IMR-90 (cell line): Measurements from ENCODE around the gene GATA2. TPM values are rescaled to one million over a fixed set of nuclear protein-coding genes. Genes with fewer than 3 reads are reported as not detected.

Experiments
- ATAC-seq: fragments of 200-7000 bp; cut with Tn5 transposase; 2 replicates; pipeline ENCODE4 v1.9.1; 2020; ENCODE audit warnings: low read depth, mild to moderate bottlenecking, moderate library complexity
- BruUV-seq: library from RNA; stranded (reverse); fragments of 400-500 nt; replicated peaks from 2 replicates; lab custom pipeline; 2021; lab: Mats Ljungman, UMichigan
- CTCF ChIA-PET: fragments of 300-600 bp; formaldehyde crosslinking; extraction: SDS; loops from one replicate; lab custom pipeline; 2021; ENCODE audit warnings: antibody characterized with exemption; lab: Yijun Ruan, JAX
- POLR2A ChIA-PET: fragments of 300-600 bp; sonication (Branson Sonifier 250); formaldehyde crosslinking; loops from one replicate; lab custom pipeline; 2022; ENCODE audit warnings: antibody characterized with exemption; ENCODE audit not compliant: unreplicated experiment; lab: Charles Lee
- DNase-seq: peaks from one replicate; pipeline ENCODE4 v3.0.0; 2013
- H2AFZ ChIP-seq: replicated peaks from 2 replicates; pipeline ENCODE3; 2013; ENCODE audit warnings: low read length, mild to moderate bottlenecking; ENCODE audit not compliant: poor library complexity
- H2AK5ac ChIP-seq: 2 replicates; pipeline ENCODE4 v1.6.1; 2013; ENCODE audit warnings: low read depth, low read length, inconsistent platforms
- H2AK9ac ChIP-seq: replicated peaks from 2 replicates; pipeline ENCODE3; 2013; ENCODE audit warnings: mild to moderate bottlenecking, low read depth, low read length, moderate library complexity; ENCODE audit not compliant: poor library complexity
- H2BK120ac ChIP-seq: 2 replicates; pipeline ENCODE4 v1.6.1; 2013; ENCODE audit warnings: low read depth, low read length, inconsistent platforms
- H2BK15ac ChIP-seq: 3 replicates; pipeline ENCODE4 v1.6.1; 2013; ENCODE audit warnings: low read depth, low read length, inconsistent platforms
- H2BK20ac ChIP-seq: 2 replicates; pipeline ENCODE4 v1.6.1; 2013; ENCODE audit warnings: low read depth, mild to moderate bottlenecking, inconsistent platforms, low read length, moderate library complexity
- H2BK5ac ChIP-seq: 2 replicates; pipeline ENCODE4 v1.6.1; 2013; ENCODE audit warnings: mild to moderate bottlenecking, low read depth, low read length, inconsistent platforms; ENCODE audit not compliant: poor library complexity, severe bottlenecking
- H3K14ac ChIP-seq: replicated peaks from 2 replicates; pipeline ENCODE4 v1.6.1; 2013; ENCODE audit warnings: low read depth, low read length, inconsistent platforms
- H3K18ac ChIP-seq: 2 replicates; pipeline ENCODE4 v1.6.1; 2013; ENCODE audit warnings: low read depth, low read length, control low read depth
- H3K23ac ChIP-seq: 2 replicates; pipeline ENCODE4 v1.6.1; 2013; ENCODE audit warnings: low read depth, low read length, inconsistent platforms
- H3K27ac ChIP-seq: 2 replicates; pipeline ENCODE4 v1.5.1; 2013; ENCODE audit warnings: mild to moderate bottlenecking, control low read depth, low read length; ENCODE audit not compliant: insufficient read depth
- H3K27me3 ChIP-seq: 2 replicates; pipeline ENCODE4 v1.6.1; 2013; ENCODE audit warnings: low read length; ENCODE audit not compliant: control insufficient read depth, insufficient read depth
- H3K36me3 ChIP-seq: 2 replicates; pipeline ENCODE4 v1.6.1; 2013; ENCODE audit warnings: low read length, mixed read lengths; ENCODE audit not compliant: control insufficient read depth, insufficient read depth
- H3K4ac ChIP-seq: 2 replicates; pipeline ENCODE4 v1.6.1; 2013; ENCODE audit warnings: low read depth, low read length, inconsistent platforms
- H3K4me1 ChIP-seq: 2 replicates; pipeline ENCODE4 v1.6.1; 2013; ENCODE audit warnings: low read length, mixed read lengths; ENCODE audit not compliant: control insufficient read depth, insufficient read depth
- H3K4me2 ChIP-seq: 2 replicates; pipeline ENCODE4 v1.6.1; 2013; ENCODE audit warnings: low read depth, mild to moderate bottlenecking, control low read depth, low read length, moderate library complexity
- H3K4me3 ChIP-seq: 2 replicates; pipeline ENCODE4 v1.5.1; 2013; ENCODE audit warnings: low read depth, mild to moderate bottlenecking, control low read depth, low read length, moderate library complexity; ENCODE audit not compliant: insufficient read depth
- H3K56ac ChIP-seq: 2 replicates; pipeline ENCODE4 v1.6.1; 2013; ENCODE audit warnings: low read length, inconsistent platforms; ENCODE audit not compliant: insufficient read depth; ENCODE audit errors: extremely low read depth
- H3K79me1 ChIP-seq, 2 experiments: 2 replicates each; pipeline ENCODE4 v1.6.1; 2013; ENCODE audit warnings: low read length in 2 of 2, inconsistent platforms in 1 of 2, low read depth in 1 of 2
- H3K9ac ChIP-seq: 2 replicates; pipeline ENCODE4 v1.6.1; 2013; ENCODE audit warnings: low read depth, low read length, control low read depth
- H3K9me1 ChIP-seq: 2 replicates; pipeline ENCODE4 v1.6.1; 2013; ENCODE audit warnings: low read length, inconsistent platforms; ENCODE audit not compliant: insufficient read depth
- H3K9me3 ChIP-seq: 2 replicates; pipeline ENCODE4 v1.6.1; 2013; ENCODE audit warnings: low read length; ENCODE audit not compliant: control insufficient read depth, insufficient read depth
- H4K20me1 ChIP-seq: 2 replicates; pipeline ENCODE4 v1.6.1; 2013; ENCODE audit warnings: low read length, inconsistent platforms; ENCODE audit not compliant: insufficient read depth
- H4K5ac ChIP-seq: 2 replicates; pipeline ENCODE4 v1.6.1; 2013; ENCODE audit warnings: mild to moderate bottlenecking, low read depth, low read length, control low read depth
- H4K8ac ChIP-seq, 2 experiments: 2 replicates each; pipeline ENCODE4 v1.6.1; 2013; ENCODE audit warnings: low read depth in 2 of 2, low read length in 2 of 2, control low read depth in 1 of 2, inconsistent platforms in 1 of 2
- H4K91ac ChIP-seq: 2 replicates; pipeline ENCODE4 v1.6.1; 2013; ENCODE audit warnings: low read depth, low read length, inconsistent platforms; ENCODE audit not compliant: insufficient read depth
- BHLHE40 ChIP-seq: fragments of 150-350 bp; IDR thresholded peaks from 2 replicates; pipeline ENCODE4 v1.6.1; 2016; ENCODE audit warnings: mild to moderate bottlenecking, low read depth, low read length
- CEBPB ChIP-seq: IDR thresholded peaks from 2 replicates; pipeline ENCODE4 v1.6.1; 2012; ENCODE audit warnings: low read depth, low read length, improper control_type of control experiment
- CHD1 ChIP-seq: IDR thresholded peaks from 2 replicates; pipeline ENCODE4 v1.6.1; 2012; ENCODE audit warnings: low read depth, low read length, improper control_type of control experiment
- FOS ChIP-seq: fragments of 150-350 bp; IDR thresholded peaks from 2 replicates; pipeline ENCODE4 v1.6.1; 2016; ENCODE audit warnings: low read depth, low read length
- MAFK ChIP-seq: IDR thresholded peaks from 2 replicates; pipeline ENCODE4 v1.6.1; 2012; ENCODE audit warnings: low read depth, low read length, improper control_type of control experiment
- MXI1 ChIP-seq: IDR thresholded peaks from 2 replicates; pipeline ENCODE4 v1.6.1; 2012; ENCODE audit warnings: low read depth, mild to moderate bottlenecking, low read length, moderate library complexity, borderline replicate concordance
- NFE2L2 ChIP-seq: fragments of 150-350 bp; IDR thresholded peaks from 2 replicates; pipeline ENCODE4 v1.6.1; 2016; ENCODE audit warnings: low read depth, mild to moderate bottlenecking, low read length
- POLR2A ChIP-seq: IDR thresholded peaks from 2 replicates; pipeline ENCODE4 v1.6.1; 2012; ENCODE audit warnings: mild to moderate bottlenecking, low read depth, low read length
- RAD21 ChIP-seq: IDR thresholded peaks from 2 replicates; pipeline ENCODE4 v1.6.1; 2012; ENCODE audit warnings: low read length, improper control_type of control experiment
- RCOR1 ChIP-seq: IDR thresholded peaks from 2 replicates; pipeline ENCODE4 v1.6.1; 2012; ENCODE audit warnings: mild to moderate bottlenecking, low read length, improper control_type of control experiment; ENCODE audit not compliant: insufficient replicate concordance
- RFX5 ChIP-seq: IDR thresholded peaks from 2 replicates; pipeline ENCODE4 v1.8.0; 2012; ENCODE audit warnings: low read depth, mild to moderate bottlenecking, low read length, moderate library complexity
- SMC3 ChIP-seq: fragments of 150-350 bp; IDR thresholded peaks from 2 replicates; pipeline ENCODE4 v1.6.1; 2016; ENCODE audit warnings: low read depth, mild to moderate bottlenecking, antibody characterized with exemption, low read length, moderate library complexity
- WGBS, 2 experiments: methylation state at CpG; one replicate each; pipeline versions ENCODE4 v1.1.5 to v1.1.7; 2013; ENCODE audit warnings: missing lambda C conversion rate in 2 of 2; ENCODE audit not compliant: insufficient read length in 1 of 2; ENCODE audit errors: extremely low coverage in 2 of 2; 5-methylcytosine and 5-hydroxymethylcytosine counted together
- dilution Hi-C: fragments of 300-500 bp; cut with HindIII; formaldehyde crosslinking; loops from one replicate; pipeline ENCODE4 v1.14.3; 2018; ENCODE audit warnings: low sequenced_read_pairs; ENCODE audit not compliant: unreplicated experiment
- in situ Hi-C: fragments of 300-500 bp; cut with MboI; formaldehyde crosslinking; loops from 3 replicates; pipeline ENCODE4 v1.14.3; 2019; ENCODE audit warnings: low sequenced_read_pairs, inconsistent platforms, mixed read lengths
- intact Hi-C: fragments of 100-400 bp; cut with micrococcal nuclease; formaldehyde crosslinking; loops from 2 replicates; pipeline ENCODE4 v1.10.0; 2022
- polyA plus RNA-seq, 3 experiments: library from polyadenylated mRNA; depleted of rRNA; stranded (reverse); fragments of >200 nt; gene quantifications; 2 replicates each; pipeline ENCODE4 v1.2.3, GENCODE V29; 2012; ENCODE audit warnings: low replicate concordance in 1 of 3
- total RNA-seq: library from RNA; depleted of rRNA; stranded (reverse); fragments of >200 nt; gene quantifications from 2 replicates; pipeline ENCODE4 v1.2.3, GENCODE V29; 2012
- TF ChIP-seq, protein P1 (sequence below): fragments of 150-350 bp; IDR thresholded peaks from 2 replicates; pipeline ENCODE4 v1.6.1; 2017; ENCODE audit warnings: mild to moderate bottlenecking, antibody characterized with exemption, low read length, low read depth
- TF ChIP-seq, protein P2 (sequence below): fragments of 150-350 bp; IDR thresholded peaks from 2 replicates; pipeline ENCODE4 v1.6.1; 2016; ENCODE audit warnings: low read depth, mild to moderate bottlenecking, low read length, moderate library complexity, borderline replicate concordance

Gene GATA2
- total and polyA plus RNA-seq, 2 of the 4 experiments (the other 2 are of a cell fraction), result 2.2 to 13.5 TPM

DNA sequence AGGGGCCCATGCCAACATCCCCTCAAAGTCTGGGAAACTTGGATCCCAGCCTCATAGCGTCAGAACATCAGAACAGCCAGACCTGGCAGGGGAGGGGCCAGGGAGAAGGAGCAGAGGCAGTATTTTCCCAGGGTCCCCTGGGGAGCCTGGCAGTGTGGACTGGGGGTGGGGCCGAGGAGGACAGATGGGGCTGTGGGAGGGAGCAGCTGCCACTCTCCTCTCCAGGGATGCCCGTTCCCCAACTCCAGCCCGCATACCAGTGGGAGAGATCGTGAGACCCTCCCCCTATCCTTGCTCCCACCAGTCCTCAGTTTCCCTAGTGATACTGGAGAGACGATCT is 19.9 kb downstream of the GATA2 start:
- peaks cover 69% of the 10 kb centered on the region for H3K27me3 ChIP-seq
- no peak overlapping the region for H3K4me2 ChIP-seq
- no peak overlapping the region for H2AK5ac ChIP-seq
- no peak overlapping the region for H4K91ac ChIP-seq
- H3K9ac ChIP-seq, result no peak overlapping the region
- ATAC-seq (no peak), DNase-seq (no peak)
- peak overlapping the region; percentile 7 for H2AK9ac ChIP-seq
- no TSS peak for BruUV-seq
- no peaks in the 10 kb centered on the region for H3K4me1 ChIP-seq
- H4K20me1 ChIP-seq, result no peaks in the 10 kb centered on the region
- no peak overlapping the region for H4K8ac ChIP-seq
- no peaks in the 10 kb centered on the region for H3K79me1 ChIP-seq
- no CpG with 5 or more reads among the region's 6 CpGs for WGBS, 2 experiments
- no peak overlapping the region for H3K23ac ChIP-seq
- no peak overlapping the region for H4K5ac ChIP-seq
- H2BK15ac ChIP-seq, result no peak overlapping the region
- H3K4ac ChIP-seq, result no peak overlapping the region
- POLR2A ChIA-PET, result no interaction called here
- dilution Hi-C loops, result no loop called here
- H3K18ac ChIP-seq, result no peak overlapping the region
- H3K27ac ChIP-seq, result no peak overlapping the region
- no peak overlapping the region for H2BK20ac ChIP-seq
- no peak overlapping the region for H2BK120ac ChIP-seq
- peaks cover 8% of the 10 kb centered on the region for H3K9me3 ChIP-seq
- peaks cover 4% of the 10 kb centered on the region; the same call in 1 of the 2 replicates for H3K9me1 ChIP-seq
- no peaks in the 10 kb centered on the region for H3K36me3 ChIP-seq
- H3K56ac ChIP-seq, result no peak overlapping the region
- H3K14ac ChIP-seq, result no peak overlapping the region
- intact Hi-C loops, result no loop called here
- CTCF ChIA-PET, result no interaction called here
- no peak overlapping the region for H2BK5ac ChIP-seq
- TF ChIP-seq POLR2A (no peak), RAD21 (no peak), CHD1 (no peak), FOS (no peak), MXI1 (no peak), BHLHE40 (no peak), CEBPB (no peak), RCOR1 (no peak), NFE2L2 (no peak), MAFK (no peak), SMC3 (no peak), RFX5 (no peak)
- TF ChIP-seq, protein P1, sequence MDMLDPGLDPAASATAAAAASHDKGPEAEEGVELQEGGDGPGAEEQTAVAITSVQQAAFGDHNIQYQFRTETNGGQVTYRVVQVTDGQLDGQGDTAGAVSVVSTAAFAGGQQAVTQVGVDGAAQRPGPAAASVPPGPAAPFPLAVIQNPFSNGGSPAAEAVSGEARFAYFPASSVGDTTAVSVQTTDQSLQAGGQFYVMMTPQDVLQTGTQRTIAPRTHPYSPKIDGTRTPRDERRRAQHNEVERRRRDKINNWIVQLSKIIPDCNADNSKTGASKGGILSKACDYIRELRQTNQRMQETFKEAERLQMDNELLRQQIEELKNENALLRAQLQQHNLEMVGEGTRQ, result no peak
- TF ChIP-seq, protein P2, sequence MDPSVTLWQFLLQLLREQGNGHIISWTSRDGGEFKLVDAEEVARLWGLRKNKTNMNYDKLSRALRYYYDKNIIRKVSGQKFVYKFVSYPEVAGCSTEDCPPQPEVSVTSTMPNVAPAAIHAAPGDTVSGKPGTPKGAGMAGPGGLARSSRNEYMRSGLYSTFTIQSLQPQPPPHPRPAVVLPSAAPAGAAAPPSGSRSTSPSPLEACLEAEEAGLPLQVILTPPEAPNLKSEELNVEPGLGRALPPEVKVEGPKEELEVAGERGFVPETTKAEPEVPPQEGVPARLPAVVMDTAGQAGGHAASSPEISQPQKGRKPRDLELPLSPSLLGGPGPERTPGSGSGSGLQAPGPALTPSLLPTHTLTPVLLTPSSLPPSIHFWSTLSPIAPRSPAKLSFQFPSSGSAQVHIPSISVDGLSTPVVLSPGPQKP, result no peak
- no peak overlapping the region for H2AFZ ChIP-seq
- no peak overlapping the region for H3K4me3 ChIP-seq
- in situ Hi-C loops, result no loop called here
